HG03097 (cell line): Measurements from ENCODE around the gene RHBDL3.
"Not testable (repeated sequence)": the region's sequence is repeated elsewhere in the genome, so short reads cannot be mapped to it uniquely, and the experiment has no call there.

Experiments used
- ATAC-seq: cut with Tn5 transposase; IDR thresholded peaks from one replicate; pipeline ENCODE4 v1.9.1; 2021; ENCODE audit not compliant: unreplicated experiment, low FRiP score

RHBDL3 gene

DNA sequence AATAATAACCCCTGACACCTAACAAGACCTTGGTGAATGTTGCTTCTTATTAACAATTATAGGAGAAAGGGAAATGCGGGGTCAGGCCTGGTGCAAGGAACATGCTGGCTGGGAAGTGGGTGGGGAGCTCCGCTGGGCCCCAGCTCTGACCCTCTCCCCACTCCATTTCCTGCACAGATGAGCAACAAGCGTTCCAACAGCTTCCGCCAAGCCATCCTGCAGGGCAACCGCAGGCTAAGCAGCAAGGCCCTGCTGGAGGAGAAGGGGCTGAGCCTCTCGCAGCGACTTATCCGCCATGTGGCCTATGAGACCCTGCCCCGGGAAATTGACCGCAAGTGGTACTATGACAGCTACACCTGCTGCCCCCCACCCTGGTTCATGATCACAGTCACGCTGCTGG, 23.0 kb downstream of the RHBDL3 start:
- ATAC-seq, result no peak

GRCh38 chr17:32289471-32290070, 23.9 kb downstream of the RHBDL3 start:
- no peak for ATAC-seq

GRCh38 chr17:32292094-32292493, 26.5 kb downstream of the RHBDL3 start:
- no peak for ATAC-seq

- ATAC-seq, result no peak
These were observed 31.8 kb downstream of the RHBDL3 start for GRCh38 chr17:32297424-32297823.

DNA sequence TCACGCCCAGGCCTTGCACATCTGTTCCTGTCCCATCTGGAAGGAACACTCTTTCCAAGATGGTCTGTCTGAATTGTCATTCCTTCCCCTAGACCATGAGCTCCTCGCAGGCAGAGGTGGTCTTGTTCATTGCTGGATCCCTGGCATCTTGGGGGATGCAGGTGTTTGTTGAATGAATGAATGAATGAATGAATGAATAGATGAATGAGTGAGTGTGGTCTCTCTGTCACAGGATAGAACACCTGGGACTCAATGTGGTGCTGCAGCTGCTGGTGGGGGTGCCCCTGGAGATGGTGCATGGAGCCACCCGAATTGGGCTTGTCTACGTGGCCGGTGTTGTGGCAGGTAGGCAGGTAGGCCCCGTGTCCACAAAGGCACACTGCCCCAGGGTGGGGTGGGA, 32.2 kb downstream of the RHBDL3 start:
- ATAC-seq, result no peak

GRCh38 chr17:32298298-32298697, 32.7 kb downstream of the RHBDL3 start:
- ATAC-seq, result no peak

GRCh38 chr17:32298721-32299579, 33.3 kb downstream of the RHBDL3 start:
- ATAC-seq, result no peak

DNA sequence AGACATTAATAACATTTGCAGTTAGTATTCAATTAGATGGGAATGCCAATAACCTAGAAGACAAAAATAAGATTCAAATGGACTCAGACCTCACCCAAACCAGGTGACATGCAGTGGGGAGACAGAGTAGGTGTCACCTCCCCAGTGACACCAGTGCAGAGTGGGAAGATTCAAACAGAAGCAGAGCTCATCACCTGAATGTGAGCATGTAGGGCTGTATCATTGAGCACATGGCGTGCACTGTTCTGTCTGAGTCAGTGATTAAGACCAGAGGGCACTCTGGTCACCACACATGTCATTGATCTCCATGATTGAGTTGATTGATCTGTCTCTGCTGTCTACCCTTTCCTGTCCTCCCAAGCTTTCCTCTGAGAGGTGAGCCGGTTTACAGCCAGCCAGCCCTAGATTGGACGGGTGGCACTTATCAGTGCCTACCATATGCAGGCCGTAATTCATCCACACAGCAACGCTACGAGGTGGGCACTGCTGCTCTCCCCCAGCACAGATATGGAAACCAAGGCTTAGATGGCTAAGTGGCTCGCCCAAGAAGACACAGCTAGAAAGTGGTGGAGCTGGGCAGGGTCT, 34.0 kb downstream of the RHBDL3 start:
- no peak for ATAC-seq

DNA sequence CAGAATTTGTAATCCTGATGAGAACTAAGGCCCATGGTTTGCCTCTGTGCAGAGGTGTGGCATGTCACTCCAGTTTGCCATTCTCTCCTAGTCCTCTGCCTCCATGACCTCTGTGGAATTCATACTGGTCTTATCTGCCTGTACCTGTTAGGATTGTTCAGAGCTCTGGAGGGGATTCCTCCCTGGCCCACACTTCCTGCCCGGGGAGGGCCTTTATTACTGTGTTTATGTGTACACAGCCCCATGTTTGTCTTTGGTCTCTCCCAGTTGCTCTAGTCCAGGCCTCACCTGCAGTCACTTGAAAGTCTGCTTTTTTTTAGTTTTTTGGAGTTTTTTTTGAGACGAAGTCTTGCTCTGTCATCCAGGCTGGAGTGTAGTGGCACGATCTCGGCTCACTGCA, 36.4 kb downstream of the RHBDL3 start:
- ATAC-seq, result no peak

DNA sequence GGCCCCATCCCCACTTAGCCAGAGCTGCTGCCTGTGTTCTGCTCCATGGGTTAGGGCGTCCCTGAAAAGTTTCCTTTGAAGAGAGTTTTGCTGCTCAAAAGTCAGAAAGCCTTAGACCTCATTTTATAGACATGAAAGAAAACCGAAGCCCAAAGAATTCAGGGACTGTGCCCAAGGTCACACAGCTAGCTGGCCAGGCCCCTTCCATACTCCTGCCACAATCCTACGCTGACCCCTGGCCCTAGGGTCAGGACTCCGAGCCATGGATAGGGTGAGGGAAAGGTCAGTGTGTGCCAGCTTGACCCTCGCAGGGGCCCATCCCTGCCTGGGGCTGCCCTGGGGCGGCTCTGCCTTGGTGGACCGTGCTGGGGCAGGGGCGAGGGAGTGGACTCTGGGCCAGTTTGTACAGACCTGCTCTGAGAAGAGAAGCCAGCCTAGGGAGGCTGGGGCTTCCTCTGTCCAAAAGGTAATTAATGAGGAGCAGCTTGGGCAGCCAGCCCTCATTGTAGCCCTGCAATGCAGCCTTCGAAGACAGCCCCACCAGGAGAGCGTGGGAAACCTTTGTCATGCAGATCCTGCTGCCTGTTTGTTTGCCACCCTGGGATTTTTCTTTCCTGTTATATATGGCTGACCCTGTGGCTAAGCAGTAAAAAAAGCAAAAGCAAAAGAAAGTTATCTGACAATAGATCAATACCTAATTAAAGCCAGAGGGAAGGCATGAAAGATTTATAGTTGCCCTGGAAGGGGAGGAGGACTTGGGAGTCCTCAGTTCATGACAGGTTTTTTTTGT, 37.4 kb downstream of the RHBDL3 start:
- no peak for ATAC-seq

GRCh38 chr17:32303781-32304288, 38.2 kb downstream of the RHBDL3 start:
- ATAC-seq, result no peak

GRCh38 chr17:32305049-32305448, 39.4 kb downstream of the RHBDL3 start:
- no peak for ATAC-seq

DNA sequence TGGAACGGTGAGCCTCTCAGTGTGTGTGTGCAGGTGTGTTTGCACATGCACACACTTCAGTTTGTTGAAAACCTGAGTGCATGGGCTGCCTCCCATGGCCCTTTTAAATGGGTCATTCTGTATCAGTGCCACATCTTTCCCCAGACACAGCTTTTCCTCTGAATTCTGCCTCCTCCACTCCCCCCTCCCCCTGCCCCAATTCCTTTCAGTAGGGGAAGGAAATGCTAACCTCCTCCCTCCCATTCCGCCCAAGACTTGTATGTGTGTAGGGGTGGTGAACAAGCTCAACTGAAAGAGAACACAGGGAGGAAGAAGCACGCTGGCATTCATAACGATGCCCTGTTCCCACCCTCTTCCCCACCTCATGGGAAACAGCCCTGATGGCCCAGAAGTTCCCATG, 42.0 kb downstream of the RHBDL3 start:
- ATAC-seq, result no peak

DNA sequence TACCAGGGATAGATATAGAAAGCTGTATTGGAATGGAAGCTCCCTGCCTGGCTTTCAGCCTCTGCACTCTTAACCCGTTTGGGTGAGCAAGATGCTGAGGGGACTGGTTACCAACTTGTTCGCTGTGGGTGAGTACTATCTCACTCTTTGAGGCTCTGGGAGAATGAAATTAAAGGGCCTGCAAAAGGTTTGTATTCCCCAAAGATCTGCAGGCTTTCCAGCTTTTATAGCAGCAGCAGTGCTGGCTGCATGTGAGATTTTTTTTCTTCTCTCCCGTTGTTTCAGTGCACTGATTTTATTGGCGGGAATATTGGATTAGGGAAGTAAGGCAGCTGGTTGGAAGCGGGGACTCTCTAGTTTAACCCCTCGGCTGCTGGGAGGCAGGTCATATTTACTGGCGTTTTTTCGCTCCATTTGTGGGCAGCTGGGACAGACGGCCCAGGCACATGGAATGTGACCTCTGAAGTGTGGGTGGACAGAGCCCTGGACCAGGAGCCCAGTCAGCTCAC, 45.5 kb downstream of the RHBDL3 start:
- no peak for ATAC-seq

- no peak for ATAC-seq
These were observed 49.0 kb downstream of the RHBDL3 start for GRCh38 chr17:32314636-32315035.

DNA sequence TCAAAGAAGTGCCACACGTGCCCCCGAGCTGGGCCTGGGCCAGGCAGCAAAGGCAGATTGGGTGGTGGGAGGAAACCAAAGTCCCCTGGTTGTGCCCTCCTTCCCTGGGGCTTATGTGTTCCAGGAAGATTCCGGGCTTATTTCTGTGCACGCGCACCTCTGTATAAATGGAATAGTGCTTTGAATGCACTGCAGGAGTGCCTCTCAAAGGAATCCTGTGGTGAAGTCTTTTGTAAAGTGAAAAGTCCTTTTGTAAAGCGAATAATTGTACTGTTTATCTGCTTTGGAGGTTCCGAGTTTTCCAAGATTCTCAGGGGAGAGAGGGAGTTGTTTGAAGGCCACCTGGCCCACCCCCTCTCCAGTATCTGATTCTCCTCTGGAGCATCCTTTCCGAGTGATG, 49.5 kb downstream of the RHBDL3 start:
- ATAC-seq, result no peak

DNA sequence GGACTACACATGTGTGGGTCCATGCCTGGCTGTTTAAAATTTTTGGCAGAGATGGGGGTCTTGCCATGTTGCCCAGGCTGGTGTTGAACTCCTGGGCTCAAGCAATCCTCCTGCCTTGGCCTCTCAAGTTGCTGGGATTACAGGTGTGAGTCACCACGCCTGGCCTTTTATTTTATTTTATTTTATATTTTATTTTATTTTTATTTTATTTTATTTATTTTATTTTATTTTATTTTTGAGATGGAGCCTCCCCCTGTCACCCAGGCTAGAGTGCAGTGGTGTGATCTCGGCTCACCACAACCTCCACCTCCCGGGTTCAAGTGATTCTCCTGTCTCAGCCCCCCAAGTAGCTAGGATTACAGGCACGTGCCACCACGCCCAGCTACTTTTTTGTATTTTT, 51.0 kb downstream of the RHBDL3 start:
- not testable (repeated sequence) for ATAC-seq

DNA sequence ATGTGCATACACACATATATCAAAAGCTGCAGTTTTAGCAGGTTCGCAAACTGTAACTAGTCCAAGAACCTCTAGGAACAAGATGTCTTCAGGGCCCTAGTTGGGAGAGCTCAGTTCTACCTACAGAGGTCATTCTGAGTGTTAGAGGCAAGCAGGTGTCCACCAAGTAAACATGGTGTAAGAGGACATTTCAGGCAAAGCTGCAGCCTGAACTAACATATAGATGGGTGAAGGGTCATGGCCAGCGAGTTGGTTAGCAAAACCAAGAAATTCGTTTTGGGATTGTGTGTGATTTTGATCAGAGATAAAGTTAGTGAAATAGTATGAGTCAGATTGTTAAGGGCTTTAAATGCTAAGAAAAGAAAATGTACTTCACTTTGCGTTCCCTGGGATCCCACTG, 51.7 kb downstream of the RHBDL3 start:
- no peak for ATAC-seq

- no peak for ATAC-seq
These were observed 52.4 kb downstream of the RHBDL3 start for GRCh38 chr17:32318071-32318470.

GRCh38 chr17:32319548-32319905, 53.9 kb downstream of the RHBDL3 start:
- peak; percentile 75 for ATAC-seq

DNA sequence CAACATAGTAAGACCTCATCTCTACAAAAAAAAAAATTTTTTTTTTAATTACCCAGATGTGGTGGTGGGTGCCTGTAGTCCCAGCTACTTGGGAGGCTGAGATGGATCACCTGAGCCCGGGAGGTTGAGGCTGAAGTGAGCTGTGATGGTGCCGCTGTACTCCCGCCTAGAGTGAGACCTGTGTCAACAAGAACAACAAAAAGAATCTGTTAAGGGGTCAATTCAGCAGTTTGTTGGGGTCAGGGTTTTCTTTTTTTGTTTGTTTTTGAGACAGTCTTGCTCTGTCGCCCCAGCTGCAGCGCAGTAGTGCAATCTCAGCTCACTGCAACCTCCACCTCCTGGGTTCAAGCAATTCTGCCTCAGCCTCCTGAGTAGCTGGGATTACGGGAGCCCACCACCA, 54.4 kb downstream of the RHBDL3 start:
- ATAC-seq, result not testable (repeated sequence)
